Skin of body (tissue), 2 donors: ENCODE measurements around the gene BCAS4. TPM values are rescaled to one million over a fixed set of nuclear protein-coding genes. Genes with fewer than 3 reads are reported as not detected.
"Not testable (repeated sequence)": the region's sequence is repeated elsewhere in the genome, so short reads cannot be mapped to it uniquely, and the experiment has no call there.

Source experiments
- DNase-seq: peaks from one replicate; lab custom pipeline; 2025; lab: John Stamatoyannopoulos, UW
- total RNA-seq: library from RNA; depleted of rRNA; stranded (reverse); fragments of >200 nt; gene quantifications from one replicate; pipeline ENCODE4 v1.2.3, GENCODE V29; 2014

The BCAS4 gene
- total RNA-seq, 1 donor from 2014 or later, result 2.1 TPM

- no peak for DNase-seq
These were observed 4.5 kb downstream of the BCAS4 start for GRCh38 chr20:50799176-50799889.

DNA sequence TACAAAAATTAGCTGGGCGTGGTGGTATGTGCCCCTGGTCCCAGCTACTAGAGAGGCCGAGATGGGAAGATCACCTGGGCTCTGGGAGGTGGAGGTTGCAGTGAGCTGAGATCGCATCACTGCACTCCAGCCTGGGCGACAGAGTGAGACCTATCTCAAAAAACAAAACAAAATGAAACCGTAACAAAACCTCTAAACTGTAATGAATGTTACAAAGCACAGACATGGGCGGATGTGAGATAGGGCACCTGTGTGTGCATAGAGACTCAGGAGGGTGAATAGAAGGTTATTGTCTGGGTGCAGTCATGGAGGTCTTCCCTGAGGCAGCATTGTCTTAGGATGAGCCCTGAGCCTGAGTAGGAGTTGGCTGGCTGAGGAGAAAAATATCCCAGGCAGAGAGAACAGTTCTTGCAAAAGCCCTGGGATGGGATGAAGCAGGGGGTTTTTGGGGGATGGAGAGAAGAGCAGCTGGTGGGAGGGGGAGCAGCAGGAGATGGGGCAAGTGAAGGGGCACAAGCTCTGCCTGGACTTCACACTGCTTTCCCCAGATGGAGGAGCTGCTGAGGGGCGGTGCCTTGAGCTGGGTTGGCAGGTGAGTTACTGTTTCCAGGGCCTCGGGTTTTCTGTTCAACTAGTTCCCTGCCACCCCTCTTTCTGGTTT lies 5.2 kb downstream of the BCAS4 start:
- DNase-seq, result no peak

DNA sequence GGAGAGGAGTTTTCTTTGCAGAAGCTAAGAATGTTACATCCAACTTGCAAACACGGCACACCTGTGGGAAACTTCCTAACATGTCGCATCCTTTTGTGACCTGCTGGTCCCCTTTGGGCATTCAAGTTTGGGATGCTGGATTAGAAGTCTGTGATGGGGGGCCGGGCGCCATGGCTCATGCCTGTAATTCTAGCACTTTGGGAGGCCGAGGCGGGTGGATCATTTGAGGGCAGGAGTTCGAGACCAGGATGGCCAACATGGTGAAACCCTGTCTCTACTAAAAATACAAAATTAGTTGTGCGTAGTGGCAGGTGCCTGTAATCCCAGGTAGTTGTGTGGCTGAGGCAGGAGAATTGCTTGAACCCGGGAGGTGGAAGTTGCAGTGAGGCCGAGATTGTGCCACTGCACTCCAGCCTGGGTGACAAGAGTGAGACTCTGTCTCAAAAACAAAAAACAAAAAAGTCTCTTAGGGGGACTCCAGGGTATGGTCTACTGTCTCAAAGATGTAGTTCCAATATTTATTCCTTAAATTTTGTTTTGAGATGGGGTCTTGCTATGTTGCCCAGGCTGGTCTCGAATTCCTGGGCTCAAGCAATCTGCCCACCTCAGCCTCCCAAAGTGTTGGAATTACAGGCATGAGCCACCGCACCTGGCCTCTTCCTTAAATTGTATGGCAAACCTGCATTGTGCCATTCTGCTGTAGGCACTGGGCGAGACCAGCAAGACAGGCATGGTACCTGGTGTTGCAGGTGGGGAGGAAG lies 6.3 kb downstream of the BCAS4 start:
- DNase-seq, result not testable (repeated sequence)

DNA sequence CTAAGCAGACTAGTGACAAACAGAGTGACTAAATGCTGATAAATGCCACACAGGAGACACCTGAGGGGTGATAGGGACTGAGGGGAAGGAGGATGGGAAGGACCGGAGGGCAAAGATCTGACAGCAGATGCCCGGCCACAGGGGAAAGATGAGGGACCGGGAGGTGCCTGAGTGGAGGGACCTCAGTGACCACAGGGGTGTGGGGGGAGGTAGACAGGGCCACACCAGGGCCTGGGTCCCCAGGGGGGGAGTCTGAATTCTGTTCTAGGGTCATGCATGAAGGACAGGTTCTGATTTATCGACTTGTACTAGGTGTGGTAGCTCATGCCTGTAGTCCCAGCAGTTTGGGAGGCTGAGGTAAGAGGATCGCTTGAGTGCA lies 6.9 kb downstream of the BCAS4 start:
- no peak for DNase-seq

- DNase-seq, result no peak
These were observed 7.4 kb downstream of the BCAS4 start for GRCh38 chr20:50802289-50802688.

- no peak for DNase-seq
These were observed 9.8 kb downstream of the BCAS4 start for GRCh38 chr20:50804437-50805348.

- no peak for DNase-seq
These were observed 10.5 kb downstream of the BCAS4 start for GRCh38 chr20:50805349-50805684.

GRCh38 chr20:50806126-50806768 lies 11.4 kb downstream of the BCAS4 start:
- DNase-seq, result no peak

GRCh38 chr20:50810063-50810462 lies 15.2 kb downstream of the BCAS4 start:
- no peak for DNase-seq

DNA sequence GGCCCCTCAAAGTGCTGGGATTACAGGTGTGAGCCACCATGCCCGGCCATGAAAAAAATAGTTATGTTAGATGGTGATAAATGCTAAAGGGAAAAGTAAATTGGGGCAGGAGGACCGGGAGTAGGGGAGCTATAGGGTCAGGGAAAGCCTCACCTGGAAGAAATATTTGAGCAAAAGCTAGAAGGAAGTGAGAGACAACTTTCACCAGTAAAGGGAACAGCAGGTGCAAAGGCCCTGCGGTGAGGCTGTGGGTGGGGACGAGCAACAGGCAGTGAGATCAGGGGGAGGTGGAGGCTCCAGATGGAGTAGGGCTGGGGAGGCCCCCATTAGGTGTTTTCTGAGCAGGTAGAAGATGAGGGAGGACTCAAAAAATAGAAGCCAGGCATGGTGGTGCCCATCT lies 16.0 kb downstream of the BCAS4 start:
- DNase-seq, result no peak

DNA sequence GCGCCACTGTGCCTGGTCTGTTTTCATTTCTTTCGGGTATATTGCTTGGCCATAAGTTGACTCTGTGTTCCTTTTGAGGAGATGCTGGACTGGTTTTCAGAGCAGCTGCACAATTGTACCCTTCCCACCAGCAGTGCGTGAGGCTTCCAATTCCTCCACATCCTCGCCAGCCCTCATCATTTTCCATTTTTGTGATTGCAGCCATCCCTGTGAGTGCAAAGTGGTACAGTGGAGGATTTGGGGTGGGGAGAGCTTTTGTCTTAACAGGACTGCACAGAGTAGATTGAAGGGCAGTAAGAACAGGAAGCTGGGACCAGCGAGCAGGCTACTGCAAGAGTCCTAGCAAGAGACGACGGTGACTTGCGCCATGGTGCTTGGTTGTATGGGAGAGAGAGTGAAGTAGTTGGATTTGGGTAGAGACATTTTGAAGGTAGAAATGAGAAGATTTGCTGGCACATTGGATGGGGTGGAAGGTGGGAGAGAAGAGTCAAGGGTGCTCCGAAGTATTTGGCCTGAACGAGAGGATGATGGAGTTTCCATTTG lies 18.3 kb downstream of the BCAS4 start:
- no peak for DNase-seq

GRCh38 chr20:50813801-50814200 lies 18.9 kb downstream of the BCAS4 start:
- DNase-seq, result no peak

DNA sequence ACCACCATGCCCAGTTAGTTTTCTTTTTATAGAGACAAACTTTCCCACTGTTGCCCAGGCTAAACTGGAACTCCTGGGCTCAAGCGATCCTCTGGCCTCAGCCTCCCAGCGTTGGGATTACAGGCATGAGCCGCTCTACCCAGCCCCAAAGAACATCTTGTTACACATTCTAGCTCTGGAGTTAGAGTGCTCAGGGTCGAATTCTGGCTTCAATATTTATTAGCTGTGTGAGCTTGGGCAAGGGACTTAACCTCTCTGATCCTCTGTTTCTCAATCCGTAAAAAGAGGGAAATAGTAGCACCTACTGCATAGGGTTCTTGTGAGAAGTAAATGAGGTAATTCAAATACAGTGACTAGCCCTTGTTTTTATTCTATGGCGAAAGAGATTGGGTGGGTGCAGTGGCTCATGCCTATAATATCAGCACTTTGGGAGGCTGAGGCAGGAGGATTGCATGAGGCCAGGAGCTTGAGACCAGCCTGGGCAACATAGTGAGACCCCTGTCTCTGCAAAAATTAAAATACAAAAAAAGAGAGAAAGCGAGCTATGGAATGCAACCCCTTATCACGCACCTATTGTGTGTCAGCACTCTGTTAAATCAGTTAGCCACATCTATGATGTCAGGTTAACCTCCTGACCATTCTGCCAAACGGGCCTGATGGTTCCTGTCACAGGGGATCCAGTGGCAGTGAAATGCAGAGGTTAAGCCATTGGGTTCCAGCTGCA lies 19.7 kb downstream of the BCAS4 start:
- no peak for DNase-seq

DNA sequence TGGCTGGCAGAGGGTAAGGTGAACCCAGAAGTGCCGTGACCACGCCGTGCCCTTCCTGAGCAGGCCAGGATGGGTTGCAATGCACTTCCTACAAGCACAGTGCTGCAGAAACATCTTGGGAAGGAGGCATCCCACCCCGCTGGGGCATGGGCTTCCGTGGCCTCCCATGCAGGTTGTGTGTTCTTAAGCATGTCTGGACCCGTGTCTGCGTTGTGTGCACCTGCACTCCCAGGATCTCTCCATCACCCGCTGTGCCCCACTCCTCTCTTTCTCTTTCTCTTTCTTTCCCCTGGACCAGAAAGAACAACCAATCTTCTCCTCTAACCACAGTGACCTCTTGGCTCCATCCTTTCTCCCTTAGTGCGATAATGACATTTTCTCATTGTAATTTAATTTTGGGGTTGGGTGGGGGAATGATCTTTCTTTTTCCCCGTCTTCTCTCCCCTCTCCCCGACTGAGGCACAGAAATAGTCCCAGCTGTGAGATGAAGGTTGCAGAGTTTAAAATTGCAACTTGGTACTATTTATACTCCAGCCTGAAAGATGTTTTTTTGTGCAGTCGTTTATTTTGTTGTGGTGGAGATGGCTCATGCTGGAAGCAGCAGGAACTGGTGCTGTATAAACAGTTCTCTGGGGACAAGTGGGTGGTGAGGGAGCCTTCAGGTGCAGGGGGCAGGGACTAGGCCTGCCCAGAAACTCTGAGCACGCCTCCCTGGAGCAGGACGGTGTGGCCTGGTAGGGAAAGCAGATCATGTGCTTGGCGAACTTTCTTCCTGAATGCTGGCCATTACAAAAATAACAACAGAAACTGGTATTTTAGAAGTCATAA lies 20.5 kb downstream of the BCAS4 start:
- DNase-seq, result no peak

- no peak for DNase-seq
These were observed 22.9 kb downstream of the BCAS4 start for GRCh38 chr20:50817776-50818172.

GRCh38 chr20:50819349-50819748 lies 24.5 kb downstream of the BCAS4 start:
- DNase-seq, result no peak

DNA sequence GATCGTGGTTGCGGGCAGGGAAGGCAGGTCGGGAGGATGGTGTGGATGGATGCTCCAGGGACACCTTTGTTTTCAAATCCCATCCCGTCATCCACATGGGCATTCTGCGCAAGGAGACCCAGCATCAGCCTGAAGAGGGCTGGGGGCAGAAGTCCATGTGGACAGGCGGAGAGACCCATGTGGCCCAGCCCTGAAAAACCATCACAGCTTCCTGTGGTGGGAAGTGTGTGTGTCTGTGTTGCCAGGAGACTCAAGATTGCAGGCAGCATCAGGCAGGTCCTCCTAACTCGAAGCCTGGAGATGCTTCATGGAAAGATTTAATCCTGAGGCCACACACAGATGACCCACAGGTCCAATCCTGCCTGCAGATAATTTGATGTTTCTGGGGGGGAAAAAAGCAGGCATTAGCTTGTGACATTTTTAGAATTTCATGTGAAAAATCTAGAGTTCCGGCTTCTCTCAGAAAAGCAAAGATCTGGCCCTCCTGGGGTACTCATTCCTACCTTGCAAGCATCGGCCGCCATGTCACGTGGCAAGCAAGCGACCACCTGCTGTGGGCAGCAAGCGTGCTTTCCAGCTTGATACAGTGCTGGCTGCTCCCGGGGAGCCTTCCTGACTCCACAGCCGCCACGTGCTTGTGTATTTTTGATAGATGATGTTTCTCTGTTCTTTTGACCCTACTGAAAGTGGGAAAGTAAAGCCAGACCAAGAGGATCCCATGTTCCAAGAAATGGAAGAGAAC lies 25.8 kb downstream of the BCAS4 start:
- DNase-seq, result no peak

DNA sequence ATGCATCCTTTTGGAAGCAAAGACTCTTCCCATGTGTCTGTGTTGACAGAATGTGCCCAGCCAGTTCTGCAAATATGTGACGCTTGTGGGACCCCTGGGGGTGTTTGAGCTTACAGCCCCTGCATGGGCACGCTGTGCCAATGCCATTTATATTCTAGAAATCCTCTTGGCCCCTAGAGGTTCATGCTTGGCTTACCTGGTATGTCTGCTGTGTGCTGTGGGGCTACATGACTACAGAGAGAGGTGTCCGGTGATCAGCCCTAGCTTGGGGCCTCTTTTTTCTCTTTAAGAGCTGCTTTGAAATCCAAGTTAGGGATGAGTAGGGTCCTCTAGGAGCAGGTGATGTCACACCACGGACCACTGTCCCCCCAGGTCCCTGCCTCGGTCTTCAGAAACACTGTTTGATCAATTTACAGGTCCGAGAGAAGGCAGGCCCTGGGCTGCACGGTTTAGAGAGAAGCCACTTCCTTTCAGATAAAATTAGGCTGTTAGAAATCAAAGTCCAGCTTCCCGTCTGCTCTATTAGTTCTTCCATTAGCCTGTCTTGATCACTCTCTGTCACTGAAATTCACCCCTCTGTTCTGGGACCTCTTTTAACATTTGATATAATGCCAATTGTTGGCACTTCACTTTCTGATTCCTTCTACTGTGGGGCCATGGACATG lies 26.5 kb downstream of the BCAS4 start:
- DNase-seq, result no peak
